GM10248 (cell line): ENCODE results near the gene LSM2.
"Not testable (repeated sequence)": the region's sequence is repeated elsewhere in the genome, so short reads cannot be mapped to it uniquely, and the experiment has no call there.

Experiments used
- CTCF ChIA-PET: fragments of 300-600 bp; sonication (Branson Sonifier 250); formaldehyde crosslinking; extraction: SDS; loops from one replicate; lab custom pipeline; 2021; ENCODE audit warnings: antibody characterized with exemption; lab: Yijun Ruan, JAX
- POLR2A ChIA-PET: fragments of 350-650 bp; sonication (Branson Sonifier 250); formaldehyde crosslinking; extraction: SDS; loops from one replicate; lab custom pipeline; 2020; ENCODE audit warnings: antibody characterized with exemption; lab: Yijun Ruan, JAX
- DNase-seq: peaks from one replicate; pipeline ENCODE4 v3.0.0; 2012; ENCODE audit errors: extremely low spot score
- TF ChIP-seq, protein P1 (sequence below): IDR thresholded peaks from 2 replicates; pipeline ENCODE4 v1.5.1; 2012; ENCODE audit warnings: mild to moderate bottlenecking, low read depth; ENCODE audit errors: extremely low read depth, missing control alignments, control extremely low read depth

Gene LSM2

GRCh38 chr6:31796993-31797385, 9.8 kb downstream of the LSM2 start:
- DNase-seq, result no peak
- ChIA-PET POLR2A (interaction anchor here (1.9 kb wide), 1 partner anchor 30 kb away, joined by 14 read pairs; the partner anchor contains the start of gene HSPA1B), CTCF (interaction anchor here (1.1 to 1.9 kb wide), 7 partner anchors 10 to 132 kb away, joined by 3 to 8 read pairs (median 4); partner anchors contain the start of gene GPANK1)
- TF ChIP-seq, protein P1, sequence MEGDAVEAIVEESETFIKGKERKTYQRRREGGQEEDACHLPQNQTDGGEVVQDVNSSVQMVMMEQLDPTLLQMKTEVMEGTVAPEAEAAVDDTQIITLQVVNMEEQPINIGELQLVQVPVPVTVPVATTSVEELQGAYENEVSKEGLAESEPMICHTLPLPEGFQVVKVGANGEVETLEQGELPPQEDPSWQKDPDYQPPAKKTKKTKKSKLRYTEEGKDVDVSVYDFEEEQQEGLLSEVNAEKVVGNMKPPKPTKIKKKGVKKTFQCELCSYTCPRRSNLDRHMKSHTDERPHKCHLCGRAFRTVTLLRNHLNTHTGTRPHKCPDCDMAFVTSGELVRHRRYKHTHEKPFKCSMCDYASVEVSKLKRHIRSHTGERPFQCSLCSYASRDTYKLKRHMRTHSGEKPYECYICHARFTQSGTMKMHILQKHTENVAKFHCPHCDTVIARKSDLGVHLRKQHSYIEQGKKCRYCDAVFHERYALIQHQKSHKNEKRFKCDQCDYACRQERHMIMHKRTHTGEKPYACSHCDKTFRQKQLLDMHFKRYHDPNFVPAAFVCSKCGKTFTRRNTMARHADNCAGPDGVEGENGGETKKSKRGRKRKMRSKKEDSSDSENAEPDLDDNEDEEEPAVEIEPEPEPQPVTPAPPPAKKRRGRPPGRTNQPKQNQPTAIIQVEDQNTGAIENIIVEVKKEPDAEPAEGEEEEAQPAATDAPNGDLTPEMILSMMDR, result no peak

- TF ChIP-seq, protein P1, result peak; percentile 86
- ChIA-PET POLR2A (interaction anchor here (0.6 to 1.9 kb wide), 9 partner anchors 11 to 1592 kb away, joined by 3 to 14 read pairs (median 5); partner anchors contain the start of genes HSPA1A, HSPA1B, HSPA1L and LSM2), CTCF (interaction anchor here (0.7 to 2.7 kb wide), 25 partner anchors 9 to 254 kb away, joined by 3 to 37 read pairs (median 3); partner anchors contain the start of genes ABHD16A, CLIC1, DDX39B and GPANK1)
- peak; percentile 97 for DNase-seq
These were observed 11.0 kb downstream of the LSM2 start, which contains the start of gene VARS1 for GRCh38 chr6:31795616-31796298. VARS1 (minus strand) TSS chr6:31795752; CDS start chr6:31795217, 535 bp downstream.

GRCh38 chr6:31794866-31795615, 11.7 kb downstream of the LSM2 start:
- ChIA-PET CTCF (interaction anchor here (0.6 to 2.7 kb wide), 16 partner anchors 9 to 254 kb away, joined by 3 to 37 read pairs (median 4); partner anchors contain the start of genes DDX39B and LSM2), POLR2A (interaction anchor here (0.7 to 1.9 kb wide), 5 partner anchors 11 to 32 kb away, joined by 3 to 14 read pairs (median 4); partner anchors contain the start of genes HSPA1B and LSM2)
- TF ChIP-seq, protein P1, result no peak
- peak; percentile 57 for DNase-seq

DNA sequence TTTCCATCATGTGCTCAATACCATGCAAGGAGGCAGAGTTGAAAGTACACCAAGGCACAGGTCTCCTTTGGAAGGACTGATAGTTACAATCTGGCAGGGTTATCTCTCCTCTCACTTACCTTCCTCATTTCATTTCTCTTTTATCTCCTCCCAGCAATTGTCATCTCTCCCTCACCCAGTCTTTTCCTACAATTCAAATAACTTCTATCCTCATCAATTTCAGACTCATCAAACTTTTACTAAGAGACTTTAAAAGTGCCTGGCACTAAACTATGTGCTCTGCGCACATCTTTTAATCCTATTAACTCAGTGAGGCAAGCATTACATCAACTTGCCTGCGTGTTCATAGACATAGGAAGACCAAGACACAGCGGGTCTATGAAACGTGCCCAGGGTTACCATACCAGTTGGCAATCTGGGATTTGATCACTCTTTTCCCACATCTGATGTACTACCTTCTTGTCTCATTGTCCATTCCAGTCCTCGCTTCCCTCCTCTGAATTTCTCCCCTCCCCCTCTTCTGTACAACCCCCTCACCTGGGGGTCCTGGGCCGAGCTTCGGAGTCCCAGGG, 12.4 kb downstream of the LSM2 start:
- DNase-seq, result peak; percentile 27
- ChIA-PET POLR2A (interaction anchor here (0.9 to 1.4 kb wide), 2 partner anchors 12 to 33 kb away, joined by 3 to 4 read pairs; partner anchors contain the start of genes HSPA1B and LSM2), CTCF (interaction anchor here (0.6 to 2.7 kb wide), 7 partner anchors 8 to 253 kb away, joined by 3 to 37 read pairs (median 3); partner anchors contain the start of genes DDX39B and LSM2)
- TF ChIP-seq, protein P1, result no peak

GRCh38 chr6:31793927-31794245, 12.9 kb downstream of the LSM2 start:
- not testable (repeated sequence) for DNase-seq
- POLR2A ChIA-PET, result interaction anchor here (1.4 kb wide), 1 partner anchor 34 kb away, joined by 4 read pairs; the partner anchor contains the start of gene HSPA1B
- CTCF ChIA-PET, result interaction anchor here (1.2 to 2.7 kb wide), 3 partner anchors 9 to 64 kb away, joined by 4 to 13 read pairs (median 4); partner anchors contain the start of gene DDAH2

GRCh38 chr6:31792761-31793171, 14.0 kb downstream of the LSM2 start:
- POLR2A ChIA-PET, result no interaction called here
- peak; percentile 20 for DNase-seq
- TF ChIP-seq, protein P1, result no peak
- CTCF ChIA-PET, result interaction anchor here (0.7 to 1.9 kb wide), 3 partner anchors 14 to 63 kb away, joined by 3 to 10 read pairs (median 4); partner anchors contain the start of genes DDAH2, LSM2 and MSH5
